Stomach (tissue), 4 donors: ENCODE measurements around the gene ECPAS.

Experiments
- EP300 ChIP-seq: sonication (generic); formaldehyde crosslinking; IDR thresholded peaks from one replicate; pipeline ENCODE4 v1.6.1; 2017; ENCODE audit warnings: antibody characterized with exemption
- POLR2A ChIP-seq, 4 donors: fragments of 450-650 bp; IDR thresholded peaks; one replicate each; pipeline ENCODE4 v1.6.1; 2016; ENCODE audit warnings: antibody characterized with exemption in 4 of 4, control low read depth in 2 of 4, mild to moderate bottlenecking in 1 of 4, moderate library complexity in 1 of 4
- POLR2AphosphoS5 ChIP-seq, 3 donors: sonication (generic); formaldehyde crosslinking; IDR thresholded peaks; one replicate each; pipeline ENCODE4 v1.6.1; 2016; ENCODE audit warnings: antibody characterized with exemption in 3 of 3
- TF ChIP-seq, protein P1 (sequence below), 7 experiments: fragments of 450-650 bp in 4 of 7; fragments of 200-600 bp in 3 of 7; sonication (generic) in 3 of 7; IDR thresholded peaks; one replicate each; pipeline ENCODE4 v1.5.1; 2016 to 2019; ENCODE audit warnings: antibody characterized with exemption in 7 of 7, control low read depth in 2 of 7, mild to moderate bottlenecking in 1 of 7

GRCh38 chr9:111414406-111414805 is 69.8 kb downstream of the ECPAS start:
- TF ChIP-seq, protein P1, sequence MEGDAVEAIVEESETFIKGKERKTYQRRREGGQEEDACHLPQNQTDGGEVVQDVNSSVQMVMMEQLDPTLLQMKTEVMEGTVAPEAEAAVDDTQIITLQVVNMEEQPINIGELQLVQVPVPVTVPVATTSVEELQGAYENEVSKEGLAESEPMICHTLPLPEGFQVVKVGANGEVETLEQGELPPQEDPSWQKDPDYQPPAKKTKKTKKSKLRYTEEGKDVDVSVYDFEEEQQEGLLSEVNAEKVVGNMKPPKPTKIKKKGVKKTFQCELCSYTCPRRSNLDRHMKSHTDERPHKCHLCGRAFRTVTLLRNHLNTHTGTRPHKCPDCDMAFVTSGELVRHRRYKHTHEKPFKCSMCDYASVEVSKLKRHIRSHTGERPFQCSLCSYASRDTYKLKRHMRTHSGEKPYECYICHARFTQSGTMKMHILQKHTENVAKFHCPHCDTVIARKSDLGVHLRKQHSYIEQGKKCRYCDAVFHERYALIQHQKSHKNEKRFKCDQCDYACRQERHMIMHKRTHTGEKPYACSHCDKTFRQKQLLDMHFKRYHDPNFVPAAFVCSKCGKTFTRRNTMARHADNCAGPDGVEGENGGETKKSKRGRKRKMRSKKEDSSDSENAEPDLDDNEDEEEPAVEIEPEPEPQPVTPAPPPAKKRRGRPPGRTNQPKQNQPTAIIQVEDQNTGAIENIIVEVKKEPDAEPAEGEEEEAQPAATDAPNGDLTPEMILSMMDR (IDR thresholded peaks at IDR 0.05) = no peak
- TF ChIP-seq POLR2AphosphoS5 (IDR thresholded peaks at IDR 0.05) = no peak
- no peak for TF ChIP-seq POLR2A (IDR thresholded peaks at IDR 0.05)
- no peak for TF ChIP-seq EP300
